Breast epithelium (tissue), 3 donors: ENCODE data around the gene INS.

Source experiments
- CTCF ChIP-seq, 3 donors: fragments of 450-650 bp; IDR thresholded peaks; one replicate each; pipeline ENCODE4 v1.5.1; 2016 to 2017; ENCODE audit warnings: antibody characterized with exemption in 3 of 3, mild to moderate bottlenecking in 3 of 3, moderate library complexity in 3 of 3
- POLR2A ChIP-seq: fragments of 450-650 bp; IDR thresholded peaks from one replicate; pipeline ENCODE4 v1.6.1; 2016; ENCODE audit warnings: antibody characterized with exemption, mild to moderate bottlenecking, moderate library complexity
- POLR2AphosphoS5 ChIP-seq, 3 donors: sonication (generic); formaldehyde crosslinking; IDR thresholded peaks; one replicate each; pipeline ENCODE4 v1.6.1; 2017; ENCODE audit warnings: antibody characterized with exemption in 3 of 3

- no peak for TF ChIP-seq CTCF (IDR thresholded peaks at IDR 0.05)
- no peak for TF ChIP-seq POLR2AphosphoS5 (IDR thresholded peaks at IDR 0.05)
- TF ChIP-seq POLR2A = no peak
Observed at GRCh38 chr11:2128130-2128510, 32.9 kb downstream of the INS start.
